ENCODE data around the gene PPP4R1.

DNA sequence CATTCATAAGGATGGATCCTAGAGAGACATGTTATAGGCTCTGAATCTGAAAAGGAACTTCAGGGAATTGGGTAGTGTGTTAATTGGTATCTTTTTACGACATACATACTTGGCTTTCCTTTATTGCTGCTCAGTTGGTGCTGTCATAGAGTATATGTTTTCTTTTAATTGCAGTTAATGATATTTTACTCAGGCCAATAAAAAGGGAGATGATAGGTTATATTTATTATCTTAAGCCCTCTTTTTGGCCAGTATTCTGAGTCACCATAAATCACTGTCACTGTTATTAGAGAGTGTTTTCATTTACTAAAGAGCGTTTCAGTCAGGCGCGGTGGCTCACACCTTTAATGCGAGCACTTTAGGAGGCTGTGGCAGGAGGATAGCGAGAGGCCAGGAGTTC is 91.4 kb downstream of the PPP4R1 start:
- TF ChIP-seq EZH2 (IDR thresholded peaks at IDR 0.05; ENCODE audit: insufficient read depth, low read length) = no peak
- TF ChIP-seq, protein P1, sequence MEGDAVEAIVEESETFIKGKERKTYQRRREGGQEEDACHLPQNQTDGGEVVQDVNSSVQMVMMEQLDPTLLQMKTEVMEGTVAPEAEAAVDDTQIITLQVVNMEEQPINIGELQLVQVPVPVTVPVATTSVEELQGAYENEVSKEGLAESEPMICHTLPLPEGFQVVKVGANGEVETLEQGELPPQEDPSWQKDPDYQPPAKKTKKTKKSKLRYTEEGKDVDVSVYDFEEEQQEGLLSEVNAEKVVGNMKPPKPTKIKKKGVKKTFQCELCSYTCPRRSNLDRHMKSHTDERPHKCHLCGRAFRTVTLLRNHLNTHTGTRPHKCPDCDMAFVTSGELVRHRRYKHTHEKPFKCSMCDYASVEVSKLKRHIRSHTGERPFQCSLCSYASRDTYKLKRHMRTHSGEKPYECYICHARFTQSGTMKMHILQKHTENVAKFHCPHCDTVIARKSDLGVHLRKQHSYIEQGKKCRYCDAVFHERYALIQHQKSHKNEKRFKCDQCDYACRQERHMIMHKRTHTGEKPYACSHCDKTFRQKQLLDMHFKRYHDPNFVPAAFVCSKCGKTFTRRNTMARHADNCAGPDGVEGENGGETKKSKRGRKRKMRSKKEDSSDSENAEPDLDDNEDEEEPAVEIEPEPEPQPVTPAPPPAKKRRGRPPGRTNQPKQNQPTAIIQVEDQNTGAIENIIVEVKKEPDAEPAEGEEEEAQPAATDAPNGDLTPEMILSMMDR (IDR thresholded peaks at IDR 0.05; ENCODE audit: insufficient read depth, low read depth, low read length) = no peak

All from astrocyte (in vitro differentiated cells and primary cell).